HUES6 (cell line): ENCODE results near the gene FAAH.
A peak's percentile ranks its signal among the peaks of the same experiment; 100 is the strongest.
"Not testable (repeated sequence)": the region's sequence is repeated elsewhere in the genome, so short reads cannot be mapped to it uniquely, and the experiment has no call there.

ENCODE experiments used
- H3K27ac ChIP-seq: 2 replicates; pipeline ENCODE4 v1.7.0; 2013; ENCODE audit warnings: low read depth, mild to moderate bottlenecking, low read length, inconsistent platforms
- H3K27me3 ChIP-seq: 2 replicates; pipeline ENCODE4 v1.6.1; 2013; ENCODE audit warnings: low read length; ENCODE audit not compliant: control insufficient read depth, insufficient read depth
- H3K36me3 ChIP-seq: 2 replicates; pipeline ENCODE4 v1.6.1; 2013; ENCODE audit warnings: low read length; ENCODE audit not compliant: control insufficient read depth, insufficient read depth
- H3K4me1 ChIP-seq: 2 replicates; pipeline ENCODE4 v1.6.1; 2013; ENCODE audit warnings: low read length; ENCODE audit not compliant: control insufficient read depth, insufficient read depth
- H3K4me3 ChIP-seq: 2 replicates; pipeline ENCODE4 v1.5.1; 2013; ENCODE audit warnings: low read depth, low read length
- H3K9ac ChIP-seq: one replicate; pipeline ENCODE4 v1.6.1; 2013; ENCODE audit warnings: mild to moderate bottlenecking, low read length
- H3K9me3 ChIP-seq: 2 replicates; pipeline ENCODE4 v1.6.1; 2013; ENCODE audit warnings: low read depth, low read length; ENCODE audit not compliant: control insufficient read depth, insufficient read depth

FAAH gene

DNA sequence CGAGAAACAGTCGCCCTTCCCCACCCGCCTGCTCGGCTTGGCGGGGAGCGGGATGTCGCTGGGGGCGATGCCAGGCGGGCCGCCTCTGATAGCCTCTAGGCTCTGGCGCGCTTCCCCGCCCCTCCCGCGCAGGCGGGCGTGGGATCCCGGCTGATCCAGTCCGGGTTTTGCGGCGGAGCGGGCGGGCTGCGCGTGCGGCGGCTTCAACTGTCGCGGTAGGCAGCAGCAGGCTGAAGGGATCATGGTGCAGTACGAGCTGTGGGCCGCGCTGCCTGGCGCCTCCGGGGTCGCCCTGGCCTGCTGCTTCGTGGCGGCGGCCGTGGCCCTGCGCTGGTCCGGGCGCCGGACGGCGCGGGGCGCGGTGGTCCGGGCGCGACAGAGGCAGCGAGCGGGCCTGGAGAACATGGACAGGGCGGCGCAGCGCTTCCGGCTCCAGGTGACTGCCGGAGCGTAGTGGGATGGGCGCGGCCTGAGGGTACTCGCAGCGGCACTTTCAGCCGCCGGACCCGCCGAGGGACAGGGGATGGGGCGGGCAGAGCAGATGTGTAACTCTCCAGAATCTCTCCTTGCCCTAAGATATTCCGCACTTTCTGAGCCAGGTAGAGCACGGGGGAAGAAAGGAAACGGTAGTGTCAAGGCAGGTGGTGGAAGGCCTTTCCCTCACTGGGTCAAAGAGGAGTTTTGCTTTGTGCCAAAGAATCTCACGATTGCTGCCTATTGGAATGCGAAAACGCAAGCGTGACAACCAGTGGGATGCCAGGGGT is at the start of gene FAAH:
FAAH (plus strand) TSS at position 210 of the 764 bp plus-strand sequence; CDS start at position 242, 32 bp downstream.
- Histone ChIP-seq H3K36me3 (no peaks in the 10 kb centered on the region), H3K27me3 (peaks cover 35% of the 10 kb centered on the region), H3K9me3 (peaks cover 18% of the 10 kb centered on the region), H3K4me1 (peaks cover 7% of the 10 kb centered on the region; the same call in 1 of the 2 replicates), H3K4me3 (peak within 1 kb of the TSS; percentile 88), H3K9ac (peak within 1 kb of the TSS; percentile 50), H3K27ac (no peak within 1 kb of the TSS)

DNA sequence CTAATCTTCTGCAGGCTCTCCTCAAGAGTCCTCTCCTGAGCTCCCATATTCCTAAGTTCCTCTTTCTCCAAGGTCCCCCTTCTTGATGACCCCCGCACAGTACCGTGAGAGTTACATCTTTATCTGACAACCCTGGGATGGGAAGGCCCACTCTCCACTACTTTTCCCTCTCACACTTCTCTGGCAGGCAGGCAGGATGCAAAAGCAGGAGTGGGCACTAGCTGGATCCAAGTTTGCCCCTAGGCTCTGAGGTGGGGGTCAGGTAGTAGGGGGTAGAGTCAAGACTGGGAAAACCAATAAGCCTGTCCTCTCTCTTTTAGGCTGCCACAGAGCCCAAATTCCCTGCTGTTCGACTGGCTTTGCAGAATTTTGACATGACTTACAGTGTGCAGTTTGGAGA is 49.6 kb upstream of the FAAH start:
- no peak overlapping the region for H3K27ac ChIP-seq
- peaks cover 10% of the 10 kb centered on the region; the same call in 1 of the 2 replicates for H3K4me1 ChIP-seq

DNA sequence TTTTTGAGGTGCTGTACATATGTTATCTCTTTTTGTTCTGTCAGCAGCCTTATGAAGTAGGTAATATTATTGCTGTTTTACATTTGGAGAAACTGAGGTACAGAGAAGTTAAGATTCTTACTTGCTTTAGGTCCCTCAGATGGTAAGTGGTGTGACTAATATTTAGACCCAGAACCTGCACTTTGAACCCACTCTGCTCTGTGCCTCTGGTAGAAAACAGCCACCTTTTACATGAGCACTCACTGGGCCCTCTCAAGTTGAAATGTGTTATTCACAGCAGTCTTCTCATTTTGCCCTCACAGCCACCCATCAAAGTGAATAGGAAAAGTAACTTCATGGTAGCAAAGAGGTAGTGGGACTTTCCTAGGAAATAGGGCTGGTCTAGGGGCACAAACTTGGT is 48.8 kb upstream of the FAAH start:
- Histone ChIP-seq H3K27me3 (no peaks in the 10 kb centered on the region), H3K36me3 (peaks cover 53% of the 10 kb centered on the region), H3K9ac (no peak overlapping the region), H3K4me3 (no peak overlapping the region), H3K9me3 (no peaks in the 10 kb centered on the region), H3K27ac (no peak overlapping the region), H3K4me1 (peaks cover 7% of the 10 kb centered on the region; the same call in 1 of the 2 replicates)

More for the DNA sequence above, 49.6 kb upstream of the FAAH start:
- H3K36me3 ChIP-seq: peaks cover 45% of the 10 kb centered on the region
- H3K4me3 ChIP-seq: no peak overlapping the region
- no peaks in the 10 kb centered on the region for H3K9me3 ChIP-seq
- no peak overlapping the region for H3K9ac ChIP-seq
- H3K27me3 ChIP-seq: no peaks in the 10 kb centered on the region

DNA sequence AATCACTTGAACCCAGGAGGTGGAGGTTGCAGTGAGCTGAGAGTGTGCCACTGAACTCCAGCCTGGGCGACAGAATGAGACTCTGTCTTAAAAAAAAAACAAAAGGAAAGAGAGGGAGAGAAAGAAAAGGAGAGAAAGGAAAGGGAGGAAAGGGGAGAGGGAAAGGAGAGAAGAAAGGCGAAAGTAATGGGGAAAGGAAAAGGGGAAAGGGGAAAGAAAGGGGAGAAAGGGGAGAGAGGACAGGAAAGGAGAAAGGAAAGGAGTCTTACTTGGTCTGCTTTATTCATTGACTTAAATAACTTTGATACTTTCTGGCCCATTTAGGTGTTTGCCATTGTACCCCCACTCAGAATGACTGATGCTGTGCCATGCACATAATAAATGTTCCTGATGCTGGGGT is 41.8 kb upstream of the FAAH start:
- no peak overlapping the region for H3K27ac ChIP-seq

DNA sequence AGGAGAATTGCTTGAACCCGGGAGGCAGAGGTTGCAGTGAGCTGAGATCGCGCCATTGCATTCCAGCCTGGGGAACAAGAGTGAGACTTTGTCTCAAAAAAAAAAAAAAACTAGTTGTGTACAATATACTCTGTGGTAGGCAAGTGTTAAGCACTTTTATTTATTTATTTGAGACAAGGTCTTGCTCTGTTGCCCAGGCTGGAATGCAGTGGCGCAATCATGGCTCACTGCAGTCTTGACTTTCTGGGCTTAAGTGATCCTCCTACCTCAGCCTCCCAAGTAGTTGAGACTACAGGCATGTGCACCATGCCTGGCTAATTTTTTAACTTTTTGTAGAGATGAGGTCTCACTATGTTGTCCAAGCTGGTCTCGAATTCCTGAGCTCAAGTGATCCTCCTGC is 38.2 kb upstream of the FAAH start:
- H3K27me3 ChIP-seq, H3K9me3 ChIP-seq, H3K9ac ChIP-seq, H3K27ac ChIP-seq, H3K4me1 ChIP-seq, H3K4me3 ChIP-seq: not testable (repeated sequence)
- peaks cover 57% of the 10 kb centered on the region for H3K36me3 ChIP-seq

More for the DNA sequence above, 41.8 kb upstream of the FAAH start:
- no peaks in the 10 kb centered on the region for H3K27me3 ChIP-seq
- H3K4me1 ChIP-seq: no peaks in the 10 kb centered on the region
- H3K9me3 ChIP-seq: no peaks in the 10 kb centered on the region
- H3K4me3 ChIP-seq: no peak overlapping the region
- peaks cover 65% of the 10 kb centered on the region for H3K36me3 ChIP-seq
- H3K9ac ChIP-seq: no peak overlapping the region

DNA sequence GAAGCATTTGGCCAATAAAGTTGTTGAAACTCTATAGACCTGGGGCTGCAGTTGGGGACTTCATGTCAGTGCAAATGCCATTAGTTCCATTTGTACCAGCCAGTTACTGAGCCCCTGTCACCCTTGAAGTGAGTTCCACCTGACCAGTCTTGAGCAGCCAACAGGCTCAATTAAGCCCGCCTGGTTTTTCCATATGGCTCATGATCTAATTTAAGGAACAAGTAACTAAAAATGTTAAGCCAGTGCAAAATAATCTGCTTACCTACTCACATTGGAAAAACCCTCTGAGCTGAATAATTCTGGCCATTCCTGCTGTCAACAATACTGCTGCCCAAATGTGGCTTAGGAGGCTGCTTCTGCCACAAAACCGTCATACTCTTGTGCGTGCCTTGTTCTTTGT is 32.0 kb upstream of the FAAH start:
- H3K9ac ChIP-seq: no peak overlapping the region
- H3K4me3 ChIP-seq: no peak overlapping the region
- H3K36me3 ChIP-seq: peaks cover 63% of the 10 kb centered on the region
- no peak overlapping the region for H3K27ac ChIP-seq
- no peaks in the 10 kb centered on the region for H3K27me3 ChIP-seq
- no peaks in the 10 kb centered on the region for H3K4me1 ChIP-seq
- H3K9me3 ChIP-seq: no peaks in the 10 kb centered on the region

DNA sequence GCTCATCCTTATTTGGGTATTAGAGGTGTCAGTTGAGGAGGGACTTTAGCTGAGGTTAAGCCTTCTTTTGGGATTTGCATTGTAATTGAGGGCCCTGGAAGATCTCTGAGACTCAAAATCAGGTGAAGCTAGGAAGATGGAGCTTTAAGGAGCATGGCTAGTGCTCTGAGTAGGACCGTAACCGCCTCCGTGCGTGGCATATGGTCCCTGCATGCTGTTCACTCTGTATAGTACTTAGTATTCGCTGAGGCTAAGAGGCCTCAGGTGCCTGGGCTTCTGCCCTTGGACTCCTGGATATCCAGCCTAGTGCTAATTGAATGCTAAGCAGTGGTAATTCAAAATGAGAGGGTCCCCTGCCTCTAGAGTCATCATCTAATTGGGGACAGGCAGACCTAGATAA is 31.0 kb upstream of the FAAH start:
- Histone ChIP-seq H3K27ac (no peak overlapping the region), H3K9ac (no peak overlapping the region), H3K4me3 (no peak overlapping the region), H3K4me1 (no peaks in the 10 kb centered on the region), H3K36me3 (peaks cover 63% of the 10 kb centered on the region), H3K27me3 (no peaks in the 10 kb centered on the region), H3K9me3 (no peaks in the 10 kb centered on the region)

DNA sequence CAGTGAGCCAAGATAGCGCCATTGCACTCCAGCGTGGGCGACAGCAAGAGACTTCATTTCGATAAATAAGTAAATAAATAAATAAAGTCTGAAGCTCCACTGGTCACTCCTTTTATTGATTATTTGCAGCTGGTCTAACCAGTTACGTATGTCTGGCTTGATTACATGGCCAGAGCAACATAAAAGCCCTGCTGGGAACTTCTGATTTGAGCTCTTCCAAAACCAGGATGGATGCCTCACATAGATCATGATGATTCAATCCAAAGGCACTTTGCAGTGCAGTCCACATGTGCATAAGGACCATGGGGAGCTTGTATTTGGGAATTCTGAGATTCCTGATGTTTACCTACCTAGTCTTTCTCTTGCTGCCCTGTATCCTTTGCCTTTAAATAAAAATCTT is 29.5 kb upstream of the FAAH start:
- no peak overlapping the region for H3K9ac ChIP-seq
- H3K27me3 ChIP-seq: no peaks in the 10 kb centered on the region
- no peak overlapping the region for H3K27ac ChIP-seq
- H3K36me3 ChIP-seq: peaks cover 61% of the 10 kb centered on the region
- H3K9me3 ChIP-seq: no peaks in the 10 kb centered on the region
- H3K4me3 ChIP-seq: no peak overlapping the region
- no peaks in the 10 kb centered on the region for H3K4me1 ChIP-seq

DNA sequence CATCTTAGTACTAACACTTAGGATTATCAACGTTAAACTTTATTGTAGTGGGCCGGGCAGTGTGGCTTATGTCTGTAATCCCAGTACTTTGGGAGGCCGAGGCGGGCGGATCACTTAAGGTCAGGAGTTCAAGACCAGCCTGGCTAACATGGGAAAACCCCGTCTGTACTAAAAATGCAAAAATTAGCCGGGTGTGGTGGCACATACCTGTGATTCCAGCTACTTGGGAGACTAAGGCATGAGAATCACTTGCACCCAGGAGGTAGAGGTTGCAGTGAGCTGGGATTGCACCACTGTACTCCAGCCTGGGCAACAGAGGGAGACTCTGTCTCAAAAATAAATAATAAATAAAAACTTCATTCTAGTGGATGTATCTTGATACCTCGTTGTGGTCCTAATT is 28.3 kb upstream of the FAAH start:
- peaks cover 55% of the 10 kb centered on the region for H3K36me3 ChIP-seq
- not testable (repeated sequence) for H3K27me3 ChIP-seq, H3K9me3 ChIP-seq, H3K4me1 ChIP-seq, H3K4me3 ChIP-seq, H3K27ac ChIP-seq, H3K9ac ChIP-seq

DNA sequence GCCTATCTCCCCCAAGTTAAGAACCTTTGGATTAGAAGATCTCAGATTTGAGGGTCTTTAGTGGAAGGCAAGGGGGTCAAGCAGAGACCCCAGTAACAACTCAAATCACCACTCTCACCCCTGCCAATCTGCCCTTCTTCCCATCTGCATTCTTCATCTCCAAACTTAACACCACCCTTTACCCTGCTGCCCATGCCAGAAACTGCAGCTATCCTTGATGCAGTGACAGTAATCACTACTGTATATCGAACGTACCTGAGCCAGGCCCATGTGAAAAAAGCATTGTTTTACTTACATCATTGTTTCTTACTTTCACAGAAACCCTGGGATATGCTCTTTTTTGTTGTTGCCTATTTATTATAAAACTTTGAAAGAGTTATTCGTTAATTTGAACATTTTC is 27.0 kb upstream of the FAAH start:
- Histone ChIP-seq H3K9me3 (no peaks in the 10 kb centered on the region), H3K27me3 (no peaks in the 10 kb centered on the region), H3K36me3 (peaks cover 42% of the 10 kb centered on the region), H3K27ac (no peak overlapping the region), H3K4me3 (no peak overlapping the region), H3K4me1 (no peaks in the 10 kb centered on the region), H3K9ac (no peak overlapping the region)

DNA sequence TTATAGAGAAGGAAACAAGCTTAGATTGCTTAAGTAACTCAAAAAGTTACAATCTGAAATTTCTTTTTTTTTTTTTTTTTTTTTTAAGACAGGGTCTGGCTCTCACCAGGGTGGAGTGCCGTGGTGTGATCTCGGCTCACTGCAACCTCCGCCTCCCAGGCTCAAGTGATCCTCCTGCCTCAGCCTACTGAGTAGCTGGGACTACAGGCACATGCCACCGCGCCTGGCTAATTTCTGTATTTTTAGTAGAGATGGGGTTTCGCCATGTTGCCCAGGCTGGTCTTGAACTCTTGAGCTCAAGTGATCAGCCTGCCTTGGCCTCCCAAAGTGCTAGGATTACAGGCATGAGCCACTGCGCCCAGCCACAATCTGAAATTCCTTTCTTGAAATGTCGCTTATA is 26.4 kb upstream of the FAAH start:
- H3K9ac ChIP-seq, H3K9me3 ChIP-seq, H3K27ac ChIP-seq, H3K4me3 ChIP-seq, H3K27me3 ChIP-seq, H3K4me1 ChIP-seq: not testable (repeated sequence)
- peaks cover 36% of the 10 kb centered on the region for H3K36me3 ChIP-seq
